ENCODE measurements around the gene ZNF575.
A peak's percentile ranks its signal among the peaks of the same experiment; 100 is the strongest.

ZNF575 gene

GRCh38 chr19:43503501-43504425 lies 29.2 kb upstream of the ZNF575 start (continued):
- TF ChIP-seq, protein P1, sequence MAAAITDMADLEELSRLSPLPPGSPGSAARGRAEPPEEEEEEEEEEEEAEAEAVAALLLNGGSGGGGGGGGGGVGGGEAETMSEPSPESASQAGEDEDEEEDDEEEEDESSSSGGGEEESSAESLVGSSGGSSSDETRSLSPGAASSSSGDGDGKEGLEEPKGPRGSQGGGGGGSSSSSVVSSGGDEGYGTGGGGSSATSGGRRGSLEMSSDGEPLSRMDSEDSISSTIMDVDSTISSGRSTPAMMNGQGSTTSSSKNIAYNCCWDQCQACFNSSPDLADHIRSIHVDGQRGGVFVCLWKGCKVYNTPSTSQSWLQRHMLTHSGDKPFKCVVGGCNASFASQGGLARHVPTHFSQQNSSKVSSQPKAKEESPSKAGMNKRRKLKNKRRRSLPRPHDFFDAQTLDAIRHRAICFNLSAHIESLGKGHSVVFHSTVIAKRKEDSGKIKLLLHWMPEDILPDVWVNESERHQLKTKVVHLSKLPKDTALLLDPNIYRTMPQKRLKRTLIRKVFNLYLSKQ (tag by site-specific recombination; IDR thresholded peaks at IDR 0.05; ENCODE audit: borderline replicate concordance), result no peak
- TF ChIP-seq SP3 (tag by site-specific recombination; IDR thresholded peaks at IDR 0.05) (peak; percentile 97), ZNF692 (tag by site-specific recombination; IDR thresholded peaks at IDR 0.05) (0 out of 2 replicates have a peak, but pooled peaks have one; percentile 33), ZNF341 (tag by site-specific recombination; IDR thresholded peaks at IDR 0.05; ENCODE audit: low read depth) (peak; percentile 50; the same call in 1 of the 2 replicates), ZBTB20 (tag by site-specific recombination; IDR thresholded peaks at IDR 0.05) (peak; percentile 64), ZNF654 (tag by site-specific recombination; IDR thresholded peaks at IDR 0.05; ENCODE audit: low read depth) (no peak), ZNF2 (tag by site-specific recombination; IDR thresholded peaks at IDR 0.05) (peak; percentile 90), SCRT1 (tag by site-specific recombination; IDR thresholded peaks at IDR 0.05; ENCODE audit: borderline replicate concordance) (peak; percentile 92), ZNF184 (tag by site-specific recombination; IDR thresholded peaks at IDR 0.05) (no peak), ZNF335 (tag by site-specific recombination; conservative IDR thresholded peaks at IDR 0.05) (peak; percentile 100), ZBTB7A (tag by site-specific recombination; IDR thresholded peaks at IDR 0.05; ENCODE audit: low read depth) (peak; percentile 77), GFI1B (tag by site-specific recombination; IDR thresholded peaks at IDR 0.05) (no peak), MEIS1 (CRISPR knock-in tag; IDR thresholded peaks at IDR 0.05; ENCODE audit: borderline replicate concordance) (no peak), ZNF600 (tag by site-specific recombination; IDR thresholded peaks at IDR 0.05) (peak; percentile 28), REST (tag by site-specific recombination; IDR thresholded peaks at IDR 0.05) (peak; percentile 69; the same call in 1 of the 2 replicates), ZIC2 (tag by site-specific recombination; IDR thresholded peaks at IDR 0.05) (peak; percentile 95)
- TF ChIP-seq, protein P2, sequence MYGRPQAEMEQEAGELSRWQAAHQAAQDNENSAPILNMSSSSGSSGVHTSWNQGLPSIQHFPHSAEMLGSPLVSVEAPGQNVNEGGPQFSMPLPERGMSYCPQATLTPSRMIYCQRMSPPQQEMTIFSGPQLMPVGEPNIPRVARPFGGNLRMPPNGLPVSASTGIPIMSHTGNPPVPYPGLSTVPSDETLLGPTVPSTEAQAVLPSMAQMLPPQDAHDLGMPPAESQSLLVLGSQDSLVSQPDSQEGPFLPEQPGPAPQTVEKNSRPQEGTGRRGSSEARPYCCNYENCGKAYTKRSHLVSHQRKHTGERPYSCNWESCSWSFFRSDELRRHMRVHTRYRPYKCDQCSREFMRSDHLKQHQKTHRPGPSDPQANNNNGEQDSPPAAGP (tag by site-specific recombination; IDR thresholded peaks at IDR 0.05), result peak; percentile 30; the same call in 1 of the 2 replicates
- TF ChIP-seq, protein P3, sequence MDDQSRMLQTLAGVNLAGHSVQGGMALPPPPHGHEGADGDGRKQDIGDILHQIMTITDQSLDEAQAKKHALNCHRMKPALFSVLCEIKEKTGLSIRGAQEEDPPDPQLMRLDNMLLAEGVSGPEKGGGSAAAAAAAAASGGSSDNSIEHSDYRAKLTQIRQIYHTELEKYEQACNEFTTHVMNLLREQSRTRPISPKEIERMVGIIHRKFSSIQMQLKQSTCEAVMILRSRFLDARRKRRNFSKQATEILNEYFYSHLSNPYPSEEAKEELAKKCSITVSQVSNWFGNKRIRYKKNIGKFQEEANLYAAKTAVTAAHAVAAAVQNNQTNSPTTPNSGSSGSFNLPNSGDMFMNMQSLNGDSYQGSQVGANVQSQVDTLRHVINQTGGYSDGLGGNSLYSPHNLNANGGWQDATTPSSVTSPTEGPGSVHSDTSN (CRISPR knock-in tag; IDR thresholded peaks at IDR 0.05), result 0 out of 2 replicates have a peak, but pooled peaks have one; percentile 24
- TF ChIP-seq, protein P4, sequence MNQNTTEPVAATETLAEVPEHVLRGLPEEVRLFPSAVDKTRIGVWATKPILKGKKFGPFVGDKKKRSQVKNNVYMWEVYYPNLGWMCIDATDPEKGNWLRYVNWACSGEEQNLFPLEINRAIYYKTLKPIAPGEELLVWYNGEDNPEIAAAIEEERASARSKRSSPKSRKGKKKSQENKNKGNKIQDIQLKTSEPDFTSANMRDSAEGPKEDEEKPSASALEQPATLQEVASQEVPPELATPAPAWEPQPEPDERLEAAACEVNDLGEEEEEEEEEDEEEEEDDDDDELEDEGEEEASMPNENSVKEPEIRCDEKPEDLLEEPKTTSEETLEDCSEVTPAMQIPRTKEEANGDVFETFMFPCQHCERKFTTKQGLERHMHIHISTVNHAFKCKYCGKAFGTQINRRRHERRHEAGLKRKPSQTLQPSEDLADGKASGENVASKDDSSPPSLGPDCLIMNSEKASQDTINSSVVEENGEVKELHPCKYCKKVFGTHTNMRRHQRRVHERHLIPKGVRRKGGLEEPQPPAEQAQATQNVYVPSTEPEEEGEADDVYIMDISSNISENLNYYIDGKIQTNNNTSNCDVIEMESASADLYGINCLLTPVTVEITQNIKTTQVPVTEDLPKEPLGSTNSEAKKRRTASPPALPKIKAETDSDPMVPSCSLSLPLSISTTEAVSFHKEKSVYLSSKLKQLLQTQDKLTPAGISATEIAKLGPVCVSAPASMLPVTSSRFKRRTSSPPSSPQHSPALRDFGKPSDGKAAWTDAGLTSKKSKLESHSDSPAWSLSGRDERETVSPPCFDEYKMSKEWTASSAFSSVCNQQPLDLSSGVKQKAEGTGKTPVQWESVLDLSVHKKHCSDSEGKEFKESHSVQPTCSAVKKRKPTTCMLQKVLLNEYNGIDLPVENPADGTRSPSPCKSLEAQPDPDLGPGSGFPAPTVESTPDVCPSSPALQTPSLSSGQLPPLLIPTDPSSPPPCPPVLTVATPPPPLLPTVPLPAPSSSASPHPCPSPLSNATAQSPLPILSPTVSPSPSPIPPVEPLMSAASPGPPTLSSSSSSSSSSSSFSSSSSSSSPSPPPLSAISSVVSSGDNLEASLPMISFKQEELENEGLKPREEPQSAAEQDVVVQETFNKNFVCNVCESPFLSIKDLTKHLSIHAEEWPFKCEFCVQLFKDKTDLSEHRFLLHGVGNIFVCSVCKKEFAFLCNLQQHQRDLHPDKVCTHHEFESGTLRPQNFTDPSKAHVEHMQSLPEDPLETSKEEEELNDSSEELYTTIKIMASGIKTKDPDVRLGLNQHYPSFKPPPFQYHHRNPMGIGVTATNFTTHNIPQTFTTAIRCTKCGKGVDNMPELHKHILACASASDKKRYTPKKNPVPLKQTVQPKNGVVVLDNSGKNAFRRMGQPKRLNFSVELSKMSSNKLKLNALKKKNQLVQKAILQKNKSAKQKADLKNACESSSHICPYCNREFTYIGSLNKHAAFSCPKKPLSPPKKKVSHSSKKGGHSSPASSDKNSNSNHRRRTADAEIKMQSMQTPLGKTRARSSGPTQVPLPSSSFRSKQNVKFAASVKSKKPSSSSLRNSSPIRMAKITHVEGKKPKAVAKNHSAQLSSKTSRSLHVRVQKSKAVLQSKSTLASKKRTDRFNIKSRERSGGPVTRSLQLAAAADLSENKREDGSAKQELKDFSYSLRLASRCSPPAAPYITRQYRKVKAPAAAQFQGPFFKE (tag by site-specific recombination; IDR thresholded peaks at IDR 0.05; ENCODE audit: borderline replicate concordance), result peak; percentile 82; the same call in 1 of the 2 replicates
- TF ChIP-seq, protein P5, sequence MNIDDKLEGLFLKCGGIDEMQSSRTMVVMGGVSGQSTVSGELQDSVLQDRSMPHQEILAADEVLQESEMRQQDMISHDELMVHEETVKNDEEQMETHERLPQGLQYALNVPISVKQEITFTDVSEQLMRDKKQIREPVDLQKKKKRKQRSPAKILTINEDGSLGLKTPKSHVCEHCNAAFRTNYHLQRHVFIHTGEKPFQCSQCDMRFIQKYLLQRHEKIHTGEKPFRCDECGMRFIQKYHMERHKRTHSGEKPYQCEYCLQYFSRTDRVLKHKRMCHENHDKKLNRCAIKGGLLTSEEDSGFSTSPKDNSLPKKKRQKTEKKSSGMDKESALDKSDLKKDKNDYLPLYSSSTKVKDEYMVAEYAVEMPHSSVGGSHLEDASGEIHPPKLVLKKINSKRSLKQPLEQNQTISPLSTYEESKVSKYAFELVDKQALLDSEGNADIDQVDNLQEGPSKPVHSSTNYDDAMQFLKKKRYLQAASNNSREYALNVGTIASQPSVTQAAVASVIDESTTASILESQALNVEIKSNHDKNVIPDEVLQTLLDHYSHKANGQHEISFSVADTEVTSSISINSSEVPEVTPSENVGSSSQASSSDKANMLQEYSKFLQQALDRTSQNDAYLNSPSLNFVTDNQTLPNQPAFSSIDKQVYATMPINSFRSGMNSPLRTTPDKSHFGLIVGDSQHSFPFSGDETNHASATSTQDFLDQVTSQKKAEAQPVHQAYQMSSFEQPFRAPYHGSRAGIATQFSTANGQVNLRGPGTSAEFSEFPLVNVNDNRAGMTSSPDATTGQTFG (tag by site-specific recombination; IDR thresholded peaks at IDR 0.05; ENCODE audit: borderline replicate concordance), result no peak

Data from HEK293 (cell line).